MM.1S (cell line): ENCODE data around the gene MEST.
"Not testable (repeated sequence)": the region's sequence is repeated elsewhere in the genome, so short reads cannot be mapped to it uniquely, and the experiment has no call there.

ENCODE experiments used
- DNase-seq: peaks from one replicate; pipeline ENCODE4 v3.0.0-alpha.2; 2015
- H2AFZ ChIP-seq: fragments of 300-600 bp; sonication (generic); 2 replicates; pipeline ENCODE4 v1.6.0; 2016; ENCODE audit warnings: antibody characterized with exemption, low read length
- H3F3A ChIP-seq: fragments of 300-600 bp; sonication (generic); 2 replicates; pipeline ENCODE4 v1.6.1; 2016; ENCODE audit warnings: mild to moderate bottlenecking, antibody characterized with exemption, low read length, moderate library complexity, mixed read lengths; ENCODE audit not compliant: insufficient read depth
- H3K27ac ChIP-seq: fragments of 300-600 bp; sonication (generic); 2 replicates; pipeline ENCODE4 v1.5.1; 2016; ENCODE audit warnings: mild to moderate bottlenecking, low read length
- H3K27me3 ChIP-seq: fragments of 300-600 bp; sonication (generic); replicated peaks from 2 replicates; pipeline ENCODE4 v1.6.0; 2016; ENCODE audit warnings: low read length; ENCODE audit not compliant: insufficient read depth
- H3K36me3 ChIP-seq: fragments of 300-600 bp; sonication (generic); replicated peaks from 2 replicates; pipeline ENCODE4 v1.6.1; 2016; ENCODE audit warnings: mild to moderate bottlenecking, low read length, mixed read lengths; ENCODE audit not compliant: insufficient read depth
- H3K4me1 ChIP-seq: fragments of 300-600 bp; sonication (generic); 2 replicates; pipeline ENCODE4 v1.6.1; 2016; ENCODE audit warnings: low read length, mixed read lengths
- H3K4me2 ChIP-seq: fragments of 300-600 bp; sonication (generic); 2 replicates; pipeline ENCODE4 v1.6.0; 2016; ENCODE audit warnings: low read depth, low read length
- H3K4me3 ChIP-seq: fragments of 300-600 bp; sonication (generic); 2 replicates; pipeline ENCODE4 v1.5.1; 2016; ENCODE audit warnings: low read length, mixed read lengths
- H3K79me2 ChIP-seq: fragments of 300-600 bp; sonication (generic); 2 replicates; pipeline ENCODE4 v1.6.1; 2016; ENCODE audit warnings: mixed run types, low read length, mixed read lengths
- H3K9ac ChIP-seq: fragments of 300-600 bp; sonication (generic); 2 replicates; pipeline ENCODE4 v1.6.1; 2016; ENCODE audit warnings: low read length, mixed read lengths
- H3K9me2 ChIP-seq: fragments of 300-600 bp; sonication (generic); replicated peaks from 2 replicates; pipeline ENCODE4 v1.6.1; 2016; ENCODE audit warnings: mild to moderate bottlenecking, low read length, mixed read lengths; ENCODE audit not compliant: insufficient read depth
- H3K9me3 ChIP-seq: fragments of 300-600 bp; sonication (generic); replicated peaks from 2 replicates; pipeline ENCODE4 v1.6.1; 2016; ENCODE audit warnings: mild to moderate bottlenecking, low read length, mixed read lengths; ENCODE audit not compliant: insufficient read depth
- H4K20me1 ChIP-seq: fragments of 300-600 bp; sonication (generic); 2 replicates; pipeline ENCODE4 v1.6.1; 2016; ENCODE audit warnings: mild to moderate bottlenecking, low read length, moderate library complexity, mixed read lengths; ENCODE audit not compliant: insufficient read depth
- EZH2 ChIP-seq: fragments of 300-600 bp; sonication (generic); optimal IDR thresholded peaks from 2 replicates; pipeline ENCODE3; 2017; ENCODE audit warnings: low read depth, mild to moderate bottlenecking, antibody characterized with exemption, low read length, mixed read lengths
- EZH2phosphoT487 ChIP-seq: fragments of 300-600 bp; sonication (generic); IDR thresholded peaks from 2 replicates; pipeline ENCODE4 v1.6.1; 2018; ENCODE audit warnings: antibody characterized with exemption, low read length
- TF ChIP-seq, protein P1 (sequence below): fragments of 300-600 bp; sonication (generic); IDR thresholded peaks from 2 replicates; pipeline ENCODE4 v1.5.1; 2016; ENCODE audit warnings: antibody characterized with exemption, low read length, mixed read lengths

Gene MEST

DNA sequence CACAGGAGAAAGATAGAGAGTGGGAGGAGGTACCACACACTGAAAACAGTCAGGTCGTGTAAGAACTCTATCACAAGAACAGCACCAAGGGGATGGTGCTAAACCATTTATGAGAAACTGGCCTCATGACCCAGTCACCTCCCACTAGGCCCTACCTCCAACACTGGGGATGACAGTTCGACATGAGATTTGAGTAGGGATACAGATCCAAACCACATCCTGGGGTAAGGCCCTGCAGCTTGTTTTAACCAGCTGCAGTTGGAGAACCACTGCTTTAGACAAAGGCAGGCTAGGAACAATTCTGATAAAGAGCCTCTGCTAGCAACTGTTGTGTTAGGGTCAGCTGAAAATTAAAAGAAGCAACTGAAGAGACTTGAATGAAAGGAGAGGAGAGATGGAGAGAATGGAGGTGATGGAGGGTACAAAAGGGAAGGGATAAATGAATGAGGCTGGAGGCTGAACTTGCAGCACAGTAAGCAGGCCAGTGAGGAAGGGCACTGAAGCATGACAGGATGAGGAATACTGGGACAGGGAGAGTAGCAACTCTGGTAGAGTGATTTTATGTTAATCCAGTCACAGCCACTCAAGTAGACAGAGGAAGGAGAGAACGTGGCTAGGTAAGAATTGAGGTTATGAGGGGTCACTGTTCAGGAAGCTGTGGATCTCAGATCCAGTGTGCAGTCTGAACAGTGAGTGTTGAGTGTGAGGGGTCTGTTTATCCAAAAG is 23.6 kb downstream of the MEST start:
- Histone ChIP-seq H3F3A (no peaks in the 10 kb centered on the region), H3K27ac (no peak overlapping the region), H3K36me3 (no peaks in the 10 kb centered on the region), H3K9me3 (no peaks in the 10 kb centered on the region), H4K20me1 (no peaks in the 10 kb centered on the region), H3K27me3 (no peaks in the 10 kb centered on the region), H3K4me2 (no peak overlapping the region), H2AFZ (no peak overlapping the region), H3K9ac (no peak overlapping the region), H3K4me3 (no peak overlapping the region), H3K79me2 (no peaks in the 10 kb centered on the region), H3K9me2 (no peaks in the 10 kb centered on the region), H3K4me1 (no peaks in the 10 kb centered on the region)
- TF ChIP-seq, protein P1, sequence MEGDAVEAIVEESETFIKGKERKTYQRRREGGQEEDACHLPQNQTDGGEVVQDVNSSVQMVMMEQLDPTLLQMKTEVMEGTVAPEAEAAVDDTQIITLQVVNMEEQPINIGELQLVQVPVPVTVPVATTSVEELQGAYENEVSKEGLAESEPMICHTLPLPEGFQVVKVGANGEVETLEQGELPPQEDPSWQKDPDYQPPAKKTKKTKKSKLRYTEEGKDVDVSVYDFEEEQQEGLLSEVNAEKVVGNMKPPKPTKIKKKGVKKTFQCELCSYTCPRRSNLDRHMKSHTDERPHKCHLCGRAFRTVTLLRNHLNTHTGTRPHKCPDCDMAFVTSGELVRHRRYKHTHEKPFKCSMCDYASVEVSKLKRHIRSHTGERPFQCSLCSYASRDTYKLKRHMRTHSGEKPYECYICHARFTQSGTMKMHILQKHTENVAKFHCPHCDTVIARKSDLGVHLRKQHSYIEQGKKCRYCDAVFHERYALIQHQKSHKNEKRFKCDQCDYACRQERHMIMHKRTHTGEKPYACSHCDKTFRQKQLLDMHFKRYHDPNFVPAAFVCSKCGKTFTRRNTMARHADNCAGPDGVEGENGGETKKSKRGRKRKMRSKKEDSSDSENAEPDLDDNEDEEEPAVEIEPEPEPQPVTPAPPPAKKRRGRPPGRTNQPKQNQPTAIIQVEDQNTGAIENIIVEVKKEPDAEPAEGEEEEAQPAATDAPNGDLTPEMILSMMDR, result no peak
- TF ChIP-seq EZH2phosphoT487, result no peak
- TF ChIP-seq EZH2, result no peak
- no peak for DNase-seq

DNA sequence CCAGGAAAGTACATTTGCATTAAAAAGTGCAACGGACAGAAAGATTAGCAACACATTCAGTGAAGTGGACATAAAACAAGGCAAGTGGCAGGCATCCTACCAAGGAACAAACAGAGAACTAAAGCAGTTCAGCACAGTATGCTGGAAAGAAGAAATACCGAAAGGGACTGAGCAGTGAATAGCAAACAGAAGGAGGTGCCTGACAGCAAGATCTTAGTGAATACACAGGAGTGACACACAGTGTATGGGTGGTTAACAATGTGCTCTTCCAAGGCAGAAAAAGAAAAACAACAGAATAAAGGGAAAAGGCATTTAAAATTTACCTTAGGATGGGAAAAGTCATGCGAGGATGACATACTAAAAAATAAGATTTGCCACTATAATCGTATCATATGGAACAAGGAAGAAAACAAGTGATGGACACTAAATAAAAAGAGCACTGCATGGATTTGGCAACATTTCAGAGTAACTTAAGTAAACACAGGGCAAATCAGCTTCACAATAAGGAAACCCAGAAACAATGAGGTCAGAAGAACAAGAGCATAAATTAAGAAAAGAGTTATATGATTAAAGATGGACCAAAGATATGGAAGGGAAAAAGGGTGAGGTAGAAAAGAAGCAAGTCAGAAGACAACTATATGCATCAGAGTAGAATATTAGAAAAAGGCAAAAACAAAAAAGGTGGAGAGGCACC is 29.5 kb downstream of the MEST start:
- DNase-seq, result no peak
- Histone ChIP-seq H3F3A (no peaks in the 10 kb centered on the region), H3K4me3 (no peak overlapping the region), H3K9me2 (no peaks in the 10 kb centered on the region), H3K4me1 (no peaks in the 10 kb centered on the region), H2AFZ (no peak overlapping the region), H3K9me3 (no peaks in the 10 kb centered on the region), H3K36me3 (no peaks in the 10 kb centered on the region), H3K27me3 (no peaks in the 10 kb centered on the region), H3K4me2 (no peak overlapping the region), H4K20me1 (no peaks in the 10 kb centered on the region), H3K27ac (no peak overlapping the region), H3K79me2 (no peaks in the 10 kb centered on the region), H3K9ac (no peak overlapping the region)
- TF ChIP-seq EZH2, result no peak
- TF ChIP-seq, protein P1, result no peak
- TF ChIP-seq EZH2phosphoT487, result no peak

DNA sequence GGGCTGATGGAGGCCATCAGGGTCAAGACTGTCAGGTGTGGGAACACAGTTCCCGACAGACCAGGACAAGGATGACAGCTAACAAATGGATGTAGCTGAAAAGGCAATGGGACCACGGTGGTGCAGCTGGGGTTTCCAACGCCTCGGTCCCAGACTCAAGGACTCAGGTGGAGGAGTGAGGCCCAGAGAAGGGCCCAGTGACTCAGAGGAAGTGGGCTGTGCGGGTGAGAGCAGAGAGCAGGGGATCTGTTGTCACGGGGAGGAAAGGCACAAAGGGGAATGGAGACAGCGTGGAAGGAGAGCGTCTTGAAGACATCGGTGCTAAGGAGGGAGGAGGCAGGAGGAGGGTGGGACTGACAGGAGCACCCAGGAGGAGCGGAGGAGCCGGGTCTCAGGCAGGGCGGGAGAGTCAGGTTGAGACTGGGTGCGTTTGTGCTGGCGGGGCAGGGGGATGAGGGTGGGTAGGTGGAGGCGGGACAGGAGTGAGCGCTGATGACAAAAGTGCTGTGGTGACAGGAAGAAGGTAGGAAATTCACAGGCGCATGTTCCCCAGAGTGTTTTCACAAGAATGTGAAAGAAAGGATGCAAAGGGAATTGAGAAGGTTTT is 31.7 kb downstream of the MEST start:
- not testable (repeated sequence) for H3K4me1 ChIP-seq, H3K9ac ChIP-seq, H2AFZ ChIP-seq, H3K9me2 ChIP-seq, H3K4me3 ChIP-seq, H3K36me3 ChIP-seq, H3F3A ChIP-seq, H3K4me2 ChIP-seq, H4K20me1 ChIP-seq, H3K9me3 ChIP-seq, H3K79me2 ChIP-seq, H3K27me3 ChIP-seq, DNase-seq, H3K27ac ChIP-seq

DNA sequence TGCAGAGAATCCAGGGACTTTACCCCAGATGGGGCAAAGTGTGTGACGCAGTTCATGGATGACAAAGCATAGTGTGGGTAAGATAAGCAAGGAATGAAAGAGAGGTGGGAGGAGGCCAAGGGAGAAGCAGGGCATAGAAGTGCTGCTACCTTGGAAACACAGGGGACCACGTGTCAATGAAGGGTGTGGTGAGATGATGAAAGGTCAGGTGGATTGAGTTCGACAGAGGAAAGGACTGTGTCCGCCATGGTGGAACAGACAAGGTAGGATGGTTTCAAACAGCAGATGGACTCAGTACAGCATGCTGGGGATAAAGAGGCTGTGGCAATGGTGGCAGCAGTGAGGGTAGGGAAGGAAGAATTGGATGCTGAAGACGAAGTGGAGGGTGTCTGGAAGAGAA is 32.7 kb downstream of the MEST start:
- H3K27me3 ChIP-seq, result no peaks in the 10 kb centered on the region
- no peaks in the 10 kb centered on the region for H3K4me1 ChIP-seq
- no peaks in the 10 kb centered on the region for H3K9me2 ChIP-seq
- TF ChIP-seq EZH2 (no peak), EZH2phosphoT487 (no peak)
- TF ChIP-seq, protein P1, result no peak
- no peaks in the 10 kb centered on the region for H3F3A ChIP-seq
- no peak overlapping the region for H2AFZ ChIP-seq
- no peaks in the 10 kb centered on the region for H3K36me3 ChIP-seq
- H3K9me3 ChIP-seq, result no peaks in the 10 kb centered on the region
- H3K79me2 ChIP-seq, result no peaks in the 10 kb centered on the region
- H3K4me3 ChIP-seq, result no peak overlapping the region
- no peak overlapping the region for H3K4me2 ChIP-seq
- no peak for DNase-seq
- H4K20me1 ChIP-seq, result no peaks in the 10 kb centered on the region
- H3K9ac ChIP-seq, result no peak overlapping the region
- no peak overlapping the region for H3K27ac ChIP-seq

DNA sequence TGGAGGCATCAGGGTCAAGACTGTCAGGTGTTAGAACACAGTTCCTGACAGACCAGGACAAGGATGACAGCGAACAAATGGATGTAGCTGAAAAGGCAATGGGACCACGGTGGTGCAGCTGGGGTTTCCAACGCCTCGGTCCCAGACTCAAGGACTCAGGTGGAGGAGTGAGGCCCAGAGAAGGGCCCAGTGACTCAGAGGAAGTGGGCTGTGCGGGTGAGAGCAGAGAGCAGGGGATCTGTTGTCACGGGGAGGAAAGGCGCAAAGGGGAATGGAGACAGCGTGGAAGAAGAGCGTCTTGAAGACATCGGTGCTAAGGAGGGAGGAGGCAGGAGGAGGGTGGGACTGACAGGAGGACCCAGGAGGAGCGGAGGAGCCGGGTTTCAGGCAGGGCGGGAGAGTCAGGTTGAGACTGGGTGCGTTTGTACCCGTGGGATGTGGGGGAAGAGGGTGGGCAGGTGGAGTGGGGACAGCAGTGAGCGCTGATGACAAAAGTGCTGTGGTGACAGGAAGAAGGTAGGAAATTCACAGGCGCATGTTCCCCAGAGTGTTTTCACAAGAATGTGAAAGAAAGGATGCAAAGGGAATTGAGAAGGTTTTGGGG is 36.0 kb downstream of the MEST start:
- not testable (repeated sequence) for H3K27ac ChIP-seq, DNase-seq, H3K4me1 ChIP-seq, H2AFZ ChIP-seq, H3K27me3 ChIP-seq, H3K79me2 ChIP-seq, H4K20me1 ChIP-seq, H3K36me3 ChIP-seq, H3K9ac ChIP-seq, H3K4me3 ChIP-seq, H3K9me2 ChIP-seq, H3F3A ChIP-seq, H3K4me2 ChIP-seq, H3K9me3 ChIP-seq
